Fibroblast of upper back skin (primary cell): ENCODE results near the gene ADGRG3.

Experiments used
- DNase-seq: peaks from one replicate; pipeline ENCODE4 v3.0.0-alpha.2; 2013

The ADGRG3 gene

GRCh38 chr16:57646388-57647039, 21.6 kb upstream of the ADGRG3 start:
- DNase-seq, result no peak

GRCh38 chr16:57647136-57647875, 20.8 kb upstream of the ADGRG3 start:
- DNase-seq, result no peak

DNA sequence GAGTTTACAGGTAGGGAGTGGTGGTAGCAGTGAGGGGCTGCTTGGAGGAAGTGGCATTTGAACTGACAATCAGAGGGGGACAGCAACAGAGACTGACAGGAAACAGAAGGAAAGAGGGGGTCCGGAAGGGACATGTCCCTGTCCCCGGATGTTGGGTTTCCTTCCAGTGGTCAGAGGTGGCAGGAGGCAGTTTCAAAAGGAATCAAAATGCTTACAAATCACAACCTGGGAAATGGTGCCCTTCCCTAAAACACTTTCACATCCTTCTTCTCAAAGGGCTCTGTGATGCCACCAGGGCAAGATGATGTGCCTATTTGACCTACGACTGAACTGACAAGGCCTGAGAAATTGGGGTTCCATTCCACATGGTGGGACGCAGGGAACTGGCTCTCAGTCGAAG, 20.0 kb upstream of the ADGRG3 start:
- no peak for DNase-seq

GRCh38 chr16:57648581-57649442, 19.3 kb upstream of the ADGRG3 start:
- DNase-seq, result peak; percentile 68

DNA sequence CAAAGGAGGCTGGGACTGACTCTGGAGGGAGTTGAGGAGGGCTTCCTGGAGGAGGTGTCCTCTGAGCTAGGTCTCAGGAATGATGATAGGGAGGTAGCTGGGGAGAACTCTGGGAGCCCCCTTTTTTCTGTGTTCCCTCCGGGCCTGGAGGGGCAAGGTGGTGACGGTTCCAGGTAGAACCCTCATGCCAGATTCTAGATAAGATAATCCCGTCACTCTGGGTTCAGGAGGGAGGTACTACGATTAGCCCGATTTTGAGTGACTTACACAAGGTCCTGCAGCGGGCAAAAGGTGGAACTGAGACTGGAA, 18.7 kb upstream of the ADGRG3 start:
- DNase-seq, result no peak

- DNase-seq, result no peak
These were observed 18.3 kb upstream of the ADGRG3 start for GRCh38 chr16:57649846-57650245.

- DNase-seq, result no peak
These were observed 16.5 kb upstream of the ADGRG3 start for GRCh38 chr16:57651344-57652333.

DNA sequence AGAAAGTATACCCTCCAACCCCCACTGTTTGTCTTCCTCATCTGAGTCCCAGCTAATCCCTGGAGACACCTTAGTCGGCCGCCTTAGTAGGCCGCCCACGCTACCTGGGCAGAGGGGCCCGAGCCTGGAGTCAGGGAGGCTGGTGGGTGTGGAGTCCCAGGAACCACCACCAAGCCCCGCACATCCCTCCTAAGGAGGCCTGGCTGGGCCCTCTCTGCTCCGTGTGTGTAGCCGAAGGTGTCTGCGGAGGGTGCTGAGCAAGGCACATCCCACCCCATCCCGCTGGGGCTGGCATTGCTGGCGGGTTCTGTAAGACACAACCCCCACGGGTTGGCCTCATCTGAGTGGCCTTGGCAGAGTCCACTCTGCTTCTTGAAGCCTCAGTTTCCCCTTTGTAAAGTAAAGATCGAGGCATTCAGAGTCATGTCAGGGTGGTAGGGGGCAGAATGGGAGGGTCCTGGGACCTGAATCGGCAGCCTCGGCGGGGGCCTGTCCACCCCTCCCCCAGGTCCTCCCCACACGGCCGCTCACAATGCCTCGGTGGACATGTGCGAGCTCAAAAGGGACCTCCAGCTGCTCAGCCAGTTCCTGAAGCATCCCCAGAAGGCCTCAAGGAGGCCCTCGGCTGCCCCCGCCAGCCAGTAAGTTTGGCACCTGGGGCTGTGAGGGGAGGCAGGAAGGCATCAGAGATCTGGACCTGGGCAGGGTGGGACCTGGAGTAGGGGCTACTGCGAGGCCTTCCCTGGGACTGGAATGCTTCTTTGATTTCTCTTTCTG, 15.2 kb upstream of the ADGRG3 start:
- no peak for DNase-seq

DNA sequence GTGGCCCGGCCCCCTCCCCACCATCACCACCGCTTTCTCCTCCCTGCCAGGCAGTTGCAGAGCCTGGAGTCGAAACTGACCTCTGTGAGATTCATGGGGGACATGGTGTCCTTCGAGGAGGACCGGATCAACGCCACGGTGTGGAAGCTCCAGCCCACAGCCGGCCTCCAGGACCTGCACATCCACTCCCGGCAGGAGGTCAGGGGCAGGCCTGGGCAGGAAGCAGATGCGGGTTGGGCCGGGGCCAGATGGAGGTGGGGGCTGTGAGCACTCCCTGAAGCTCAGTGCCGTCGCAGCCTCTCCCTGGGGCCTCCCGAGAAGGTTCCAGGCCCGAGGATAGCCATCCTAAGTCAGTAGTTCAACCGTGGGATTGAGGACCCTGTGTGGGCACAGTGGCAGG, 14.2 kb upstream of the ADGRG3 start:
- DNase-seq, result peak; percentile 35

DNA sequence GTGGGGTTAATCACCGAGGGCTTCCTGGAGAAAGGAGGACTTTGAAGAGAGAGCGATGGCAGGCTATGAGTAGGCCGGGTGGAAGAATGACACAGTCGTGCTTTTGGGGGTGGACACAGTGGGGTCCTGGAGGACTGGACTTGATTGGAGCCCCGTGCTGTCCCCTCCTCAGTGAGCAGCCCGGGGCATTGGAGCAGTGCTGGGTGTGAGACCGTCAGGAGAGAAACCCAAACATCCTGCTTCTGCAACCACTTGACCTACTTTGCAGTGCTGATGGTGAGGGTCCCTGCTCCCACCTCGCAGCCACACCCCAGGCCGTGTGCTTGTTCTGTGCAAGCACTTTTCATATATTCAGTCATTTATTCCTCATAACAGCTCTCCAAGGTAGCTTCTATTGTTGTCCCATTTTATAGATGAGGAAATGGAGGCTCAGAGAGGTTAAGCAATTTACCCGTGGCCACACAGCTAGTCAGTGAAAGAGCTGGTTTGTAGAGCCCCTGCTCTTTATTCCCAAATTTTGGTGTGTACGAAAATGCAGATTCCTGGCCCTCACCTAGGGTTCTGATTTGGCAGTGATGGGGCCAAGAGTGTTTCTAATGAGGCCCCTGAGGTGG, 11.7 kb upstream of the ADGRG3 start:
- no peak for DNase-seq

GRCh38 chr16:57657228-57657627, 10.9 kb upstream of the ADGRG3 start:
- DNase-seq, result no peak

GRCh38 chr16:57658130-57658877, 9.8 kb upstream of the ADGRG3 start:
- DNase-seq, result no peak

GRCh38 chr16:57658878-57659674, 9.0 kb upstream of the ADGRG3 start:
- DNase-seq, result no peak

GRCh38 chr16:57660715-57661463, 7.2 kb upstream of the ADGRG3 start:
- no peak for DNase-seq

- DNase-seq, result no peak
These were observed 6.6 kb upstream of the ADGRG3 start for GRCh38 chr16:57661510-57661909.

GRCh38 chr16:57661936-57662906, 5.9 kb upstream of the ADGRG3 start:
- DNase-seq, result no peak

DNA sequence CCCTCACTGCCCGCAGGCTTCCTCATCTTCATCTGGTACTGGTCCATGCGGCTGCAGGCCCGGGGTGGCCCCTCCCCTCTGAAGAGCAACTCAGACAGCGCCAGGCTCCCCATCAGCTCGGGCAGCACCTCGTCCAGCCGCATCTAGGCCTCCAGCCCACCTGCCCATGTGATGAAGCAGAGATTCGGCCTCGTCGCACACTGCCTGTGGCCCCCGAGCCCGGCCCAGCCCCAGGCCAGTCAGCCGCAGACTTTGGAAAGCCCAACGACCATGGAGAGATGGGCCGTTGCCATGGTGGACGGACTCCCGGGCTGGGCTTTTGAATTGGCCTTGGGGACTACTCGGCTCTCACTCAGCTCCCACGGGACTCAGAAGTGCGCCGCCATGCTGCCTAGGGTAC, 4.7 kb upstream of the ADGRG3 start:
- no peak for DNase-seq
